AG04450 (cell line): ENCODE results near the gene MICAL2. TPM values are rescaled to one million over a fixed set of nuclear protein-coding genes. Genes with fewer than 3 reads are reported as not detected.

Source experiments
- CTCF ChIA-PET: fragments of 300-600, 350-600 bp; formaldehyde crosslinking; extraction: SDS; loops from one replicate; lab custom pipeline; 2022; ENCODE audit warnings: antibody characterized with exemption, inconsistent platforms; lab: Charles Lee
- POLR2A ChIA-PET: fragments of 350-600 bp; formaldehyde crosslinking; extraction: SDS; loops from one replicate; lab custom pipeline; 2021; ENCODE audit warnings: antibody characterized with exemption, inconsistent platforms; lab: Yijun Ruan, JAX
- DNase-seq: peaks from one replicate; pipeline ENCODE4 v3.0.0-alpha.2; 2011; ENCODE audit warnings: low read depth, low spot score
- H3K27ac ChIP-seq: one replicate; pipeline ENCODE4 v1.5.1; 2012; ENCODE audit warnings: low read depth, low read length, control low read depth
- H3K27me3 ChIP-seq: one replicate; pipeline ENCODE4 v1.6.0; 2012; ENCODE audit warnings: low read length; ENCODE audit not compliant: control insufficient read depth, insufficient read depth
- H3K4me3 ChIP-seq: 2 replicates; pipeline ENCODE4 v1.5.1; 2011; ENCODE audit warnings: mild to moderate bottlenecking, low read depth, low read length, control low read depth
- H3K9me3 ChIP-seq: 2 replicates; pipeline ENCODE4 v1.5.1; 2012; ENCODE audit warnings: low read length; ENCODE audit not compliant: control insufficient read depth, insufficient read depth
- CTCF ChIP-seq: IDR thresholded peaks from 2 replicates; pipeline ENCODE4 v1.5.1; 2011; ENCODE audit warnings: low read depth, low read length, control low read depth, inconsistent platforms
- polyA plus RNA-seq: library from polyadenylated mRNA; depleted of rRNA; stranded (reverse); fragments of >200 nt; gene quantifications from 2 replicates; pipeline ENCODE4 v1.2.3, GENCODE V29; 2011

MICAL2 gene
- polyA plus RNA-seq, 1 experiment = 171 TPM

GRCh38 chr11:12137005-12137690 lies 26.8 kb downstream of the MICAL2 start:
- TF ChIP-seq CTCF = no peak
- Histone ChIP-seq H3K27me3 (no peaks in the 10 kb centered on the region), H3K9me3 (no peaks in the 10 kb centered on the region; the same call in 1 of the 2 replicates), H3K27ac (peak overlapping the region; percentile 98), H3K4me3 (no peak overlapping the region)
- ChIA-PET CTCF (interaction anchor here (1.1 kb wide), 1 partner anchor 9 kb away, joined by 3 read pairs; no protein-coding TSS in a partner anchor), POLR2A (interaction anchor here (0.6 to 1.6 kb wide), 3 partner anchors 10 to 71 kb away, joined by 3 to 8 read pairs (median 5); no protein-coding TSS in a partner anchor)
- DNase-seq = no peak

GRCh38 chr11:12137938-12138731 lies 27.7 kb downstream of the MICAL2 start:
- Histone ChIP-seq H3K4me3 (no peak overlapping the region), H3K27me3 (no peaks in the 10 kb centered on the region), H3K27ac (peak overlapping the region; percentile 98), H3K9me3 (no peaks in the 10 kb centered on the region; the same call in 1 of the 2 replicates)
- ChIA-PET CTCF (interaction anchor here (2.2 kb wide), 1 partner anchor 12 kb away, joined by 5 read pairs; no protein-coding TSS in a partner anchor), POLR2A (interaction anchor here (0.7 to 2.2 kb wide), 5 partner anchors 10 to 52 kb away, joined by 3 to 12 read pairs (median 3); no protein-coding TSS in a partner anchor)
- no peak; the same call in 1 of the 2 replicates for TF ChIP-seq CTCF
- peak; percentile 83 for DNase-seq

- Histone ChIP-seq H3K9me3 (no peaks in the 10 kb centered on the region; the same call in 1 of the 2 replicates), H3K27me3 (no peaks in the 10 kb centered on the region), H3K4me3 (no peak overlapping the region), H3K27ac (peak overlapping the region; percentile 98)
- TF ChIP-seq CTCF = no peak
- POLR2A ChIA-PET = interaction anchor here (0.7 to 2.2 kb wide), 3 partner anchors 20 to 53 kb away, joined by 4 to 12 read pairs (median 4); no protein-coding TSS in a partner anchor
- DNase-seq = peak; percentile 70
- CTCF ChIA-PET = interaction anchor here (2.2 kb wide), 2 partner anchors 13 to 95 kb away, joined by 5 to 6 read pairs; no protein-coding TSS in a partner anchor
These were observed 28.9 kb downstream of the MICAL2 start for GRCh38 chr11:12139144-12139881.

GRCh38 chr11:12140186-12140793 lies 29.9 kb downstream of the MICAL2 start:
- Histone ChIP-seq H3K9me3 (no peaks in the 10 kb centered on the region; the same call in 1 of the 2 replicates), H3K4me3 (no peak overlapping the region), H3K27ac (no peak overlapping the region), H3K27me3 (no peaks in the 10 kb centered on the region)
- no peak for TF ChIP-seq CTCF
- POLR2A ChIA-PET = interaction anchor here (0.9 kb wide), 1 partner anchor 54 kb away, joined by 4 read pairs; no protein-coding TSS in a partner anchor
- CTCF ChIA-PET = interaction anchor here (0.7 to 2.2 kb wide), 4 partner anchors 10 to 96 kb away, joined by 3 to 6 read pairs (median 4); no protein-coding TSS in a partner anchor
- DNase-seq = no peak
